Keratinocyte (primary cell): Measurements from ENCODE around the gene FOXK1.

Experiments used
- CTCF ChIP-seq, 3 experiments: IDR thresholded peaks in 1 of 3; conservative IDR thresholded peaks in 1 of 3; optimal IDR thresholded peaks in 1 of 3; 2 replicates in 2 of 3; 3 replicates in 1 of 3; pipeline versions ENCODE3 to v1.5.1; 2011; ENCODE audit warnings: low read length in 3 of 3, mild to moderate bottlenecking in 3 of 3, moderate library complexity in 2 of 3, control low read depth in 1 of 3, inconsistent platforms in 1 of 3; ENCODE audit not compliant: insufficient read depth in 2 of 3; ENCODE audit errors: extremely low read depth in 1 of 3
- EZH2 ChIP-seq: IDR thresholded peaks from one replicate; pipeline ENCODE4 v1.6.1; 2012; ENCODE audit warnings: inconsistent platforms, mild to moderate bottlenecking, low read length, moderate library complexity

DNA sequence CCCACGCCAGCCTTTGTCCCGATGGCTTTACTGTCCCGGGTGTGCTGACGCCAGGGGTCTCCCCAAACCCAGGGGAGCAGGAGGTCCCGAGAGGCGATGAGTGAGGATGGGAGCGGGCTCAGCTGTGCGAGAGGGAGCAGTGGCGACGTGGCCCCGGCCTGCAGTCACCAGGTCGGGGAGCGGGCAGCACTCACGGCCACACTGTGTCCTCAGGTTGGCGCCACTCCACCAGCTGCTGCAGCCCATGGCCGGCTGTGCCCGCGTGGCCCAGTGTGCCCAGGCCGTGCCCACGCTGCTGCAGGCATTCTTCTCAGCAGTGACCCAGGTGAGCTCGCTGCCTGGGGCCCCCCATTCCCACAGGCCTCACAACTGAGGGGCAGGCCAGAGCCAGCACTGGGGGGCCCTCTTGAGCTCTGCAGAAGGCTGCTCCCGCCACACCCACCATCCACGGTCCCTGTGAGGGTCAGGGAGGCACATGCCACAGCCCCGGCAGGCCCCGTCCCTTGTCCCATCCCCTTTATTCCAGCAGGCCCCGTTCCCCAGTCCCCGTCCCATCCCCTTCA lies 106.6 kb downstream of the FOXK1 start:
- no peak for TF ChIP-seq CTCF (optimal IDR thresholded peaks at IDR 0.05 in 1 of 3, IDR thresholded peaks at IDR 0.05 in 1 of 3, conservative IDR thresholded peaks at IDR 0.05 in 1 of 3; ENCODE audit: extremely low read depth in 1 of 3, insufficient read depth in 2 of 3, low read length in 3 of 3)
- TF ChIP-seq EZH2, result no peak
